OCI-LY1 (cell line): ENCODE data around the gene ST3GAL3.

Experiments used
- CTCF ChIP-seq: fragments of 200-600 bp; sonication (generic), shearing (Covaris generic); IDR thresholded peaks from 2 replicates; pipeline ENCODE4 v1.5.1; 2017; ENCODE audit warnings: mild to moderate bottlenecking, antibody characterized with exemption, low read length, moderate library complexity, mixed read lengths
- EZH2 ChIP-seq: fragments of 200-600 bp; sonication (generic), shearing (Covaris generic); IDR thresholded peaks from 2 replicates; pipeline ENCODE4 v1.8.0; 2017; ENCODE audit warnings: borderline replicate concordance, mixed run types, mild to moderate bottlenecking, antibody characterized with exemption, low read length, moderate library complexity, mixed read lengths

- TF ChIP-seq CTCF, result no peak
- no peak for TF ChIP-seq EZH2
Measured at GRCh38 chr1:43861988-43862735, 154.8 kb downstream of the ST3GAL3 start.
